ENCODE data around the gene MAP3K4. TPM values are rescaled to one million over a fixed set of nuclear protein-coding genes. Genes with fewer than 3 reads are reported as not detected.

Gene MAP3K4
- total RNA-seq, 1 donor from 2014 or later: 63.3 TPM

- H3K4me1 Mint-ChIP-seq (ENCODE audit: low read depth, unreplicated experiment): no peaks in the 10 kb centered on the region
- TF ChIP-seq, protein P1, sequence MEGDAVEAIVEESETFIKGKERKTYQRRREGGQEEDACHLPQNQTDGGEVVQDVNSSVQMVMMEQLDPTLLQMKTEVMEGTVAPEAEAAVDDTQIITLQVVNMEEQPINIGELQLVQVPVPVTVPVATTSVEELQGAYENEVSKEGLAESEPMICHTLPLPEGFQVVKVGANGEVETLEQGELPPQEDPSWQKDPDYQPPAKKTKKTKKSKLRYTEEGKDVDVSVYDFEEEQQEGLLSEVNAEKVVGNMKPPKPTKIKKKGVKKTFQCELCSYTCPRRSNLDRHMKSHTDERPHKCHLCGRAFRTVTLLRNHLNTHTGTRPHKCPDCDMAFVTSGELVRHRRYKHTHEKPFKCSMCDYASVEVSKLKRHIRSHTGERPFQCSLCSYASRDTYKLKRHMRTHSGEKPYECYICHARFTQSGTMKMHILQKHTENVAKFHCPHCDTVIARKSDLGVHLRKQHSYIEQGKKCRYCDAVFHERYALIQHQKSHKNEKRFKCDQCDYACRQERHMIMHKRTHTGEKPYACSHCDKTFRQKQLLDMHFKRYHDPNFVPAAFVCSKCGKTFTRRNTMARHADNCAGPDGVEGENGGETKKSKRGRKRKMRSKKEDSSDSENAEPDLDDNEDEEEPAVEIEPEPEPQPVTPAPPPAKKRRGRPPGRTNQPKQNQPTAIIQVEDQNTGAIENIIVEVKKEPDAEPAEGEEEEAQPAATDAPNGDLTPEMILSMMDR (IDR thresholded peaks at IDR 0.05; ENCODE audit: partially characterized antibody, unreplicated experiment): no peak
- H3K27me3 Mint-ChIP-seq (ENCODE audit: unreplicated experiment): peaks cover 20% of the 10 kb centered on the region
- H3K9me3 Mint-ChIP-seq (ENCODE audit: unreplicated experiment): peaks cover 52% of the 10 kb centered on the region
- no peak overlapping the region for H3K4me3 Mint-ChIP-seq (ENCODE audit: unreplicated experiment)
- DNase-seq: no peak
- no peak overlapping the region for H3K27ac Mint-ChIP-seq (ENCODE audit: unreplicated experiment)
- H3K36me3 Mint-ChIP-seq (ENCODE audit: unreplicated experiment): peaks cover 73% of the 10 kb centered on the region
Observed at GRCh38 chr6:161128230-161128629, 136.7 kb downstream of the MAP3K4 start.

GRCh38 chr6:161128680-161129196, 137.2 kb downstream of the MAP3K4 start:
- Mint-ChIP-seq H3K36me3 (ENCODE audit: unreplicated experiment) (peaks cover 73% of the 10 kb centered on the region), H3K4me1 (ENCODE audit: low read depth, unreplicated experiment) (no peaks in the 10 kb centered on the region), H3K27me3 (ENCODE audit: unreplicated experiment) (peaks cover 20% of the 10 kb centered on the region), H3K9me3 (ENCODE audit: unreplicated experiment) (peaks cover 54% of the 10 kb centered on the region), H3K4me3 (ENCODE audit: unreplicated experiment) (no peak overlapping the region), H3K27ac (ENCODE audit: unreplicated experiment) (no peak overlapping the region)
- no peak for DNase-seq
- TF ChIP-seq, protein P1 (IDR thresholded peaks at IDR 0.05; ENCODE audit: partially characterized antibody, unreplicated experiment): no peak

DNA sequence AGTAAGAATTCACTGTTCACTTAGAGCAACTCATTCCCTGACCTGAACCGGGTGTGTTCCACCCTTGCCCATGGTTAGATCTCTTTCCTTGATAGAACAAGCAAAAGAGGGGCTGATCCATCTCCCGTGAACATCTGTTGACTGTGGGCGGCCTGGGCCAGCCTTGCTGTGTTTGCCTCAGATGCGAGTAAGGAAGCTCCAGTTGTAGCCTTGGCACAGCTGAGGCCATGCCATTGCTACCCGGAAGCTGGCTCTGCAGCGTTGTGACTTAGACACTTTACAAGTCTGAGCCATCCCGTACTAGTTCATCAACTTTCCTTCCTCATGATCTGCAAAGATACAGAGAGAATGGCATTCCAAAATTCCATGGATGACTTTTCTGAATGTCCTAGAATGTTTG, 139.0 kb downstream of the MAP3K4 start:
- Mint-ChIP-seq H3K27me3 (ENCODE audit: unreplicated experiment) (peaks cover 13% of the 10 kb centered on the region), H3K4me3 (ENCODE audit: unreplicated experiment) (no peak overlapping the region), H3K36me3 (ENCODE audit: unreplicated experiment) (peaks cover 69% of the 10 kb centered on the region), H3K4me1 (ENCODE audit: low read depth, unreplicated experiment) (no peaks in the 10 kb centered on the region), H3K9me3 (ENCODE audit: unreplicated experiment) (peaks cover 39% of the 10 kb centered on the region), H3K27ac (ENCODE audit: unreplicated experiment) (no peak overlapping the region)
- TF ChIP-seq, protein P1 (IDR thresholded peaks at IDR 0.05; ENCODE audit: partially characterized antibody, unreplicated experiment): no peak
- no peak for DNase-seq

- H3K9me3 Mint-ChIP-seq (ENCODE audit: unreplicated experiment): peaks cover 34% of the 10 kb centered on the region
- no peak overlapping the region for H3K4me3 Mint-ChIP-seq (ENCODE audit: unreplicated experiment)
- H3K4me1 Mint-ChIP-seq (ENCODE audit: low read depth, unreplicated experiment): no peaks in the 10 kb centered on the region
- H3K27me3 Mint-ChIP-seq (ENCODE audit: unreplicated experiment): peaks cover 15% of the 10 kb centered on the region
- no peak overlapping the region for H3K27ac Mint-ChIP-seq (ENCODE audit: unreplicated experiment)
- DNase-seq: no peak
- peaks cover 63% of the 10 kb centered on the region for H3K36me3 Mint-ChIP-seq (ENCODE audit: unreplicated experiment)
- TF ChIP-seq, protein P1 (IDR thresholded peaks at IDR 0.05; ENCODE audit: partially characterized antibody, unreplicated experiment): no peak
Observed at GRCh38 chr6:161130967-161131766, 139.6 kb downstream of the MAP3K4 start.

- TF ChIP-seq, protein P1 (IDR thresholded peaks at IDR 0.05; ENCODE audit: partially characterized antibody, unreplicated experiment): no peak
- H3K36me3 Mint-ChIP-seq (ENCODE audit: unreplicated experiment): peaks cover 64% of the 10 kb centered on the region
- no peak overlapping the region for H3K27ac Mint-ChIP-seq (ENCODE audit: unreplicated experiment)
- peaks cover 13% of the 10 kb centered on the region for H3K27me3 Mint-ChIP-seq (ENCODE audit: unreplicated experiment)
- no peak for DNase-seq
- no peak overlapping the region for H3K4me3 Mint-ChIP-seq (ENCODE audit: unreplicated experiment)
- peaks cover 28% of the 10 kb centered on the region for H3K9me3 Mint-ChIP-seq (ENCODE audit: unreplicated experiment)
- no peaks in the 10 kb centered on the region for H3K4me1 Mint-ChIP-seq (ENCODE audit: low read depth, unreplicated experiment)
Observed at GRCh38 chr6:161132384-161132783, 140.8 kb downstream of the MAP3K4 start.
